ENCODE results near the gene SGMS2. TPM values are rescaled to one million over a fixed set of nuclear protein-coding genes. Genes with fewer than 3 reads are reported as not detected.

The SGMS2 gene
- total and polyA plus RNA-seq, 10 of the 15 experiments (the other 5 are each of a cell fraction or from before 2014, with no cell fraction given): under 0.01 to 3.2 (median 0.17) TPM; not detected in 4

GRCh38 chr4:107791902-107792301, 32.8 kb upstream of the SGMS2 start (continued):
- TF ChIP-seq SIN3A (IDR thresholded peaks at IDR 0.05; ENCODE audit: low read depth, low read length) (no peak), NFXL1 (IDR thresholded peaks at IDR 0.05; ENCODE audit: borderline replicate concordance) (no peak), EP300 (IDR thresholded peaks at IDR 0.05; ENCODE audit: borderline replicate concordance in 1 of 2, control insufficient read depth in 1 of 2, low read depth in 2 of 2, low read length in 2 of 2) (no peak), RAD51 (IDR thresholded peaks at IDR 0.05) (no peak), ATF7 (IDR thresholded peaks at IDR 0.05; ENCODE audit: low read depth) (no peak), RAD21 (IDR thresholded peaks at IDR 0.05; ENCODE audit: insufficient read depth, low read depth, low read length) (no peak), ZNF207 (IDR thresholded peaks at IDR 0.05; ENCODE audit: borderline replicate concordance) (no peak), CHD4 (IDR thresholded peaks at IDR 0.05) (no peak)

- Histone ChIP-seq H3K79me2 (ENCODE audit: control insufficient read depth, insufficient read depth, low read length) (no peaks in the 10 kb centered on the region), H3K27me3 (replicated peaks in 1 of 2; ENCODE audit: control insufficient read depth in 2 of 2, insufficient read depth in 2 of 2, low read length in 1 of 2) (no peaks in the 10 kb centered on the region), H3K27ac (ENCODE audit: control insufficient read depth, insufficient read depth) (no peak overlapping the region), H3K4me2 (ENCODE audit: control insufficient read depth, insufficient read depth) (no peak overlapping the region), H3K4me3 (no peak overlapping the region), H3K4me1 (ENCODE audit: control insufficient read depth, insufficient read depth, low read length) (no peaks in the 10 kb centered on the region), H2AFZ (ENCODE audit: control insufficient read depth, low read depth, low read length) (no peak overlapping the region), H3K9ac (ENCODE audit: control insufficient read depth, insufficient read depth, low read length) (no peak overlapping the region), H4K20me1 (ENCODE audit: control insufficient read depth, insufficient read depth) (no peaks in the 10 kb centered on the region), H3K9me3 (replicated peaks; ENCODE audit: control insufficient read depth, insufficient read depth, low read length) (no peaks in the 10 kb centered on the region), H3K36me3 (ENCODE audit: control insufficient read depth in 2 of 2, insufficient read depth in 2 of 2, low read length in 1 of 2) (no peaks in the 10 kb centered on the region)
- DNase-seq (ENCODE audit: low read depth, low spot score) (no peak), FAIRE-seq (no peak), ATAC-seq (no peak)
- no TSS peak for BruUV-seq (replicated peaks)
- ChIA-PET RAD21 (ENCODE audit: unreplicated experiment) (no interaction called here), CTCF (no interaction called here), SMC1A (ENCODE audit: uncharacterized antibody, unreplicated experiment) (no interaction called here), POLR2A (no interaction called here)
- TF ChIP-seq EZH2 (IDR thresholded peaks at IDR 0.05; ENCODE audit: borderline replicate concordance, control insufficient read depth, low read depth, low read length) (no peak), NFYA (IDR thresholded peaks at IDR 0.05; ENCODE audit: borderline replicate concordance, low read depth, low read length) (no peak), SRF (IDR thresholded peaks at IDR 0.05; ENCODE audit: low read depth in 2 of 2, low read length in 2 of 2) (no peak), POLR2AphosphoS2 (IDR thresholded peaks at IDR 0.05; ENCODE audit: low read depth, low read length) (no peak), HDAC2 (IDR thresholded peaks at IDR 0.05) (no peak), BHLHE40 (IDR thresholded peaks at IDR 0.05; ENCODE audit: borderline replicate concordance in 1 of 2, low read depth in 2 of 2, low read length in 1 of 2) (no peak), CREB1 (IDR thresholded peaks at IDR 0.05; ENCODE audit: low read depth) (no peak), ESRRA (IDR thresholded peaks at IDR 0.05; ENCODE audit: low read length) (no peak)
- intact Hi-C loops (cut with micrococcal nuclease; ENCODE audit: unreplicated experiment) (no loop called here), in situ Hi-C loops (cut with MboI) (no loop called here)
- 25% methylated on average over 2 of the region's 2 CpGs for WGBS (ENCODE audit: insufficient coverage, insufficient replicate concordance, low lambda C conversion rate, missing lambda C conversion rate)
Measured at GRCh38 chr4:107792711-107793110, 32.0 kb upstream of the SGMS2 start.
